SK-N-SH (cell line): ENCODE results near the gene SMIM5. TPM values are rescaled to one million over a fixed set of nuclear protein-coding genes. Genes with fewer than 3 reads are reported as not detected.

Experiments used
- CTCF ChIA-PET: fragments of 300-600, 350-600 bp; formaldehyde crosslinking; extraction: SDS; loops from one replicate; lab custom pipeline; 2021; lab: Yijun Ruan, JAX
- POLR2A ChIA-PET: fragments of 350-600 bp; sonication (Branson Sonifier 250); formaldehyde crosslinking; extraction: SDS; loops from one replicate; lab custom pipeline; 2020; ENCODE audit warnings: antibody characterized with exemption, inconsistent platforms; lab: Yijun Ruan, JAX
- DNase-seq: peaks from one replicate; pipeline ENCODE4 v3.0.0; 2012
- H2AFZ ChIP-seq: fragments of 200-600 bp; sonication (generic); 2 replicates; pipeline ENCODE4 v1.8.1; 2016; ENCODE audit warnings: antibody characterized with exemption, mild to moderate bottlenecking, low read depth
- H3F3A ChIP-seq: fragments of 200-600 bp; sonication (generic); replicated peaks from 2 replicates; pipeline ENCODE3; 2016; ENCODE audit warnings: antibody characterized with exemption, mild to moderate bottlenecking; ENCODE audit not compliant: insufficient read depth
- H3K27ac ChIP-seq, 2 experiments: fragments of 200-500 bp in 1 of 2; fragments of 200-600 bp in 1 of 2; sonication (Bioruptor generic) in 1 of 2; sonication (generic), shearing (Covaris generic) in 1 of 2; 2 replicates each; pipeline versions ENCODE4 v1.5.1 to v1.6.1; 2014 to 2016; ENCODE audit warnings: low read depth in 2 of 2, inconsistent platforms in 1 of 2, low read length in 1 of 2, mild to moderate bottlenecking in 1 of 2, mixed read lengths in 1 of 2
- H3K27me3 ChIP-seq: fragments of 200-600 bp; sonication (generic), shearing (Covaris generic); 2 replicates; pipeline ENCODE4 v1.6.1; 2016; ENCODE audit warnings: mixed run types; ENCODE audit not compliant: insufficient read depth
- H3K36me3 ChIP-seq, 2 experiments: fragments of 200-500 bp in 1 of 2; fragments of 200-600 bp in 1 of 2; sonication (Bioruptor generic) in 1 of 2; sonication (generic) in 1 of 2; replicated peaks in 1 of 2; 2 replicates each; pipeline versions ENCODE3 to v1.5.1; 2014 to 2016; ENCODE audit warnings: low read length in 1 of 2, mild to moderate bottlenecking in 1 of 2; ENCODE audit not compliant: insufficient read depth in 2 of 2, control insufficient read depth in 1 of 2
- H3K4me1 ChIP-seq, 2 experiments: fragments of 200-500 bp in 1 of 2; fragments of 200-600 bp in 1 of 2; sonication (Bioruptor generic) in 1 of 2; sonication (generic), shearing (Covaris generic) in 1 of 2; 2 replicates each; pipeline versions ENCODE4 v1.5.1 to v1.6.1; 2014 to 2016; ENCODE audit warnings: low read depth in 1 of 2, low read length in 1 of 2, mixed run types in 1 of 2; ENCODE audit not compliant: insufficient read depth in 2 of 2, control insufficient read depth in 1 of 2
- H3K4me2 ChIP-seq: fragments of 200-600 bp; sonication (generic), shearing (Covaris generic); 2 replicates; pipeline ENCODE4 v1.6.1; 2017; ENCODE audit warnings: mixed run types
- H3K4me3 ChIP-seq, 2 experiments: fragments of 200-500 bp in 1 of 2; fragments of 200-600 bp in 1 of 2; sonication (Bioruptor generic) in 1 of 2; sonication (generic), shearing (Covaris generic) in 1 of 2; 2 replicates each; pipeline versions ENCODE4 v1.5.1 to v1.8.1; 2014 to 2016; ENCODE audit warnings: low read depth in 2 of 2, inconsistent platforms in 1 of 2, low read length in 1 of 2, mild to moderate bottlenecking in 1 of 2, mixed read lengths in 1 of 2, moderate library complexity in 1 of 2
- H3K79me2 ChIP-seq: fragments of 200-600 bp; sonication (generic); 2 replicates; pipeline ENCODE4 v1.8.1; 2017; ENCODE audit warnings: mild to moderate bottlenecking; ENCODE audit not compliant: insufficient read depth
- H3K9ac ChIP-seq: fragments of 200-600 bp; sonication (generic); 2 replicates; pipeline ENCODE4 v1.6.1; 2017; ENCODE audit warnings: mixed run types
- H3K9me2 ChIP-seq: fragments of 200-600 bp; sonication (generic); 2 replicates; pipeline ENCODE4 v1.6.1; 2017; ENCODE audit warnings: mixed run types
- H3K9me3 ChIP-seq: fragments of 200-600 bp; sonication (generic); 2 replicates; pipeline ENCODE4 v1.6.1; 2017; ENCODE audit warnings: mixed run types, mild to moderate bottlenecking, moderate library complexity
- H4K20me1 ChIP-seq: fragments of 200-600 bp; sonication (generic); 2 replicates; pipeline ENCODE4 v1.6.1; 2017; ENCODE audit warnings: mild to moderate bottlenecking, mixed run types; ENCODE audit not compliant: insufficient read depth
- CHD2 ChIP-seq: fragments of 150-350 bp; IDR thresholded peaks from 2 replicates; pipeline ENCODE4 v1.6.1; 2018; ENCODE audit warnings: low read length; ENCODE audit not compliant: partially characterized antibody
- ELF1 ChIP-seq: IDR thresholded peaks from 2 replicates; pipeline ENCODE4 v1.4.0; 2012
- EZH2phosphoT487 ChIP-seq: fragments of 200-600 bp; sonication (generic); IDR thresholded peaks from 2 replicates; pipeline ENCODE4 v1.6.1; 2017; ENCODE audit warnings: low read depth, mixed run types, mild to moderate bottlenecking, antibody characterized with exemption, moderate library complexity, borderline replicate concordance
- FOXJ3 ChIP-seq: sonication (generic); formaldehyde crosslinking; IDR thresholded peaks from 2 replicates; pipeline ENCODE4 v1.5.1; 2020; ENCODE audit warnings: mild to moderate bottlenecking, missing genetic modification reagents
- FOXM1 ChIP-seq: IDR thresholded peaks from 2 replicates; pipeline ENCODE4 v1.4.0; 2012; ENCODE audit warnings: low read depth, mild to moderate bottlenecking
- GABPA ChIP-seq: IDR thresholded peaks from 2 replicates; pipeline ENCODE4 v1.4.0; 2012; ENCODE audit warnings: low read depth, mild to moderate bottlenecking
- JUND ChIP-seq: IDR thresholded peaks from 2 replicates; pipeline ENCODE4 v1.4.0; 2012
- MEF2A ChIP-seq: IDR thresholded peaks from 2 replicates; pipeline ENCODE4 v1.4.0; 2012; ENCODE audit warnings: low read depth, borderline replicate concordance
- MXI1 ChIP-seq: IDR thresholded peaks from 2 replicates; pipeline ENCODE4 v1.6.1; 2012; ENCODE audit warnings: mild to moderate bottlenecking, low read depth, low read length, improper control_type of control experiment
- SMC3 ChIP-seq: IDR thresholded peaks from 2 replicates; pipeline ENCODE4 v1.6.1; 2012; ENCODE audit warnings: low read depth, low read length, improper control_type of control experiment
- TAF1 ChIP-seq: IDR thresholded peaks from 2 replicates; pipeline ENCODE4 v1.6.1; 2012; ENCODE audit warnings: low read depth, mild to moderate bottlenecking, low read length, moderate library complexity, borderline replicate concordance
- WGBS: methylation state at CpG from one replicate; pipeline ENCODE4 v1.1.6; 2017; ENCODE audit warnings: low lambda C conversion rate; 5-methylcytosine and 5-hydroxymethylcytosine counted together
- polyA plus RNA-seq, 3 experiments: library from polyadenylated mRNA; depleted of rRNA; stranded (reverse); fragments of >200 nt; gene quantifications; 2 replicates each; pipeline ENCODE4 v1.2.3, GENCODE V29; 2012
- TF ChIP-seq, protein P1 (sequence below): fragments of 150-350 bp; IDR thresholded peaks from 2 replicates; pipeline ENCODE4 v1.6.1; 2017; ENCODE audit warnings: antibody characterized with exemption, low read length, low read depth, borderline replicate concordance
- TF ChIP-seq, protein P2 (sequence below): IDR thresholded peaks from 2 replicates; pipeline ENCODE4 v1.6.1; 2012; ENCODE audit warnings: mild to moderate bottlenecking, low read depth, low read length, moderate library complexity
- TF ChIP-seq, protein P3 (sequence below): IDR thresholded peaks from 2 replicates; pipeline ENCODE4 v1.4.0; 2012; ENCODE audit warnings: low read depth, borderline replicate concordance
- TF ChIP-seq, protein P4 (sequence below): IDR thresholded peaks from 2 replicates; pipeline ENCODE4 v1.4.0; 2012; ENCODE audit warnings: low read depth

The SMIM5 gene
- polyA plus RNA-seq, 1 of the 3 experiments (the other 2 are of a cell fraction) = 0.02 TPM

DNA sequence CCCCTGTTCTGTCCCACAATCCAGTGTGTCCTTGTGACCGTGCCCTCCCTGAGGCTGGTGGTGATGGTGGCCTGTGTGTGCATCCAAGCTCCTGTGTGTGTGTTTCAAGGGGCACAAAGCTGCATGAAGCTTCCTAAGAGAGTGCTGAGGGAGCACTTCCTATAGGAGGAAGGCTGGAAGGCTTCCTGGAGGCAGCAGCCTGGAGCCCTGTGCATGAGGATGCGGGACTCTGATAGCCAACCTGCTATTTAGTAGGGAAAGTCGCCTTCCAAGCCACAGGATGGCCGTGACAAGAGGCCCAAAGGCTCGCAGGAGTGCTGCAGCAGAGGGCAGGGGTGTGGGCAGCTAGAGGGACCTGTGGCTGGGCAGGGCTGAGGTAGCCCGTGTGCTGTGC, 37.3 kb upstream of the SMIM5 start:
- Histone ChIP-seq H3K79me2 (no peaks in the 10 kb centered on the region), H3K27me3 (no peaks in the 10 kb centered on the region), H3K9ac (no peak overlapping the region), H4K20me1 (no peaks in the 10 kb centered on the region), H3K4me1 (no peaks in the 10 kb centered on the region; a peak in 1 of 4 replicates), H3K36me3 (no peaks in the 10 kb centered on the region), H3K27ac (no peak overlapping the region), H3K4me2 (no peak overlapping the region), H3K9me3 (no peaks in the 10 kb centered on the region), H2AFZ (no peak overlapping the region), H3K4me3 (no peak overlapping the region), H3F3A (no peaks in the 10 kb centered on the region), H3K9me2 (no peaks in the 10 kb centered on the region)
- DNase-seq = no peak
- CTCF ChIA-PET = interaction anchor here (0.6 to 7.5 kb wide), 6 partner anchors 16 to 250 kb away, joined by 3 to 43 read pairs (median 4); partner anchors contain the start of gene SMIM5
- WGBS = 59% methylated on average over 6 of the region's 6 CpGs
- POLR2A ChIA-PET = no interaction called here
- no peak for TF ChIP-seq FOXJ3 (CRISPR knock-in tag)
- no peak for TF ChIP-seq SMC3
- no peak for TF ChIP-seq GABPA
- TF ChIP-seq, protein P1, sequence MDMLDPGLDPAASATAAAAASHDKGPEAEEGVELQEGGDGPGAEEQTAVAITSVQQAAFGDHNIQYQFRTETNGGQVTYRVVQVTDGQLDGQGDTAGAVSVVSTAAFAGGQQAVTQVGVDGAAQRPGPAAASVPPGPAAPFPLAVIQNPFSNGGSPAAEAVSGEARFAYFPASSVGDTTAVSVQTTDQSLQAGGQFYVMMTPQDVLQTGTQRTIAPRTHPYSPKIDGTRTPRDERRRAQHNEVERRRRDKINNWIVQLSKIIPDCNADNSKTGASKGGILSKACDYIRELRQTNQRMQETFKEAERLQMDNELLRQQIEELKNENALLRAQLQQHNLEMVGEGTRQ = no peak
- TF ChIP-seq, protein P2, sequence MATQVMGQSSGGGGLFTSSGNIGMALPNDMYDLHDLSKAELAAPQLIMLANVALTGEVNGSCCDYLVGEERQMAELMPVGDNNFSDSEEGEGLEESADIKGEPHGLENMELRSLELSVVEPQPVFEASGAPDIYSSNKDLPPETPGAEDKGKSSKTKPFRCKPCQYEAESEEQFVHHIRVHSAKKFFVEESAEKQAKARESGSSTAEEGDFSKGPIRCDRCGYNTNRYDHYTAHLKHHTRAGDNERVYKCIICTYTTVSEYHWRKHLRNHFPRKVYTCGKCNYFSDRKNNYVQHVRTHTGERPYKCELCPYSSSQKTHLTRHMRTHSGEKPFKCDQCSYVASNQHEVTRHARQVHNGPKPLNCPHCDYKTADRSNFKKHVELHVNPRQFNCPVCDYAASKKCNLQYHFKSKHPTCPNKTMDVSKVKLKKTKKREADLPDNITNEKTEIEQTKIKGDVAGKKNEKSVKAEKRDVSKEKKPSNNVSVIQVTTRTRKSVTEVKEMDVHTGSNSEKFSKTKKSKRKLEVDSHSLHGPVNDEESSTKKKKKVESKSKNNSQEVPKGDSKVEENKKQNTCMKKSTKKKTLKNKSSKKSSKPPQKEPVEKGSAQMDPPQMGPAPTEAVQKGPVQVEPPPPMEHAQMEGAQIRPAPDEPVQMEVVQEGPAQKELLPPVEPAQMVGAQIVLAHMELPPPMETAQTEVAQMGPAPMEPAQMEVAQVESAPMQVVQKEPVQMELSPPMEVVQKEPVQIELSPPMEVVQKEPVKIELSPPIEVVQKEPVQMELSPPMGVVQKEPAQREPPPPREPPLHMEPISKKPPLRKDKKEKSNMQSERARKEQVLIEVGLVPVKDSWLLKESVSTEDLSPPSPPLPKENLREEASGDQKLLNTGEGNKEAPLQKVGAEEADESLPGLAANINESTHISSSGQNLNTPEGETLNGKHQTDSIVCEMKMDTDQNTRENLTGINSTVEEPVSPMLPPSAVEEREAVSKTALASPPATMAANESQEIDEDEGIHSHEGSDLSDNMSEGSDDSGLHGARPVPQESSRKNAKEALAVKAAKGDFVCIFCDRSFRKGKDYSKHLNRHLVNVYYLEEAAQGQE = no peak
- TF ChIP-seq EZH2phosphoT487 = no peak
- TF ChIP-seq FOXM1 = no peak

DNA sequence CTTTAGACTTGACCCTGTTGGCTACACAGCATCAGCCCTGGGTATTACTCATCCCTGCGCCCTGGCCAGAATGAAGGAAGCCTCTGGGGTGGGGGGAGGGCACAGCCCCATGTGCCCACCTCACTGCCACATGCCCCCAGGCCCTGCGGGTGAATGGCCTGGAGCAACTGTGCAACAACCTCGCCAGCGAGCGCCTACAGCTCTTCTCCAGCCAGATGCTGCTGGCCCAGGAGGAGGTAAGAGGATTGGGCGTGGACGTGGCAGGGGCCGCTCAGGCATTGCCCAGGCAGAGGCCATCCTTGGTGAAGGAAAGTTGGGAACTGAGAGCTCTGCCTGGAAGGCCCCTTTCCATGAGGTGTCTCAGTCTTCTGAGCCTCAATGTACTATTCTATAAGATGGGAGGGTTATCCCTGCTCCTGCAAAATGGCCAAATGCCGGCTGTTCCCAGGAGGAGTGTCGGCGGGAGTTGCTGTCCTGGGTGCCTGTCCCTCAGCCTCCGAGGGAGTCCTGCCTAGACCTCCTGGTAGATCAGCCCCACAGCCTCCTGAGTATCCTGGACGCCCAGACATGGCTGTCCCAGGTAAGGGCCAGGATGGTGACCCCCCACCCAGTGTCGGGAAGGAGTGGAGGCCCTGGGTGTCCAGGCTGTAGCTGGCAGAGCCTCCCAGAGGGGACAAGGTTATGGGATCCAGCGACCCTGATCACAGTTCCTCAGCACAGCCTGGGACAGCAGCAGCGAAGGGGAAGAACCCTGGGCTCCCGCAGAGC, 36.7 kb upstream of the SMIM5 start:
- POLR2A ChIA-PET = no interaction called here
- Histone ChIP-seq H3K4me3 (no peak overlapping the region), H2AFZ (no peak overlapping the region), H3K9me2 (no peaks in the 10 kb centered on the region), H3K9me3 (no peaks in the 10 kb centered on the region), H3K4me1 (no peaks in the 10 kb centered on the region; a peak in 1 of 4 replicates), H3F3A (no peaks in the 10 kb centered on the region), H3K36me3 (no peaks in the 10 kb centered on the region), H3K4me2 (no peak overlapping the region), H3K9ac (no peak overlapping the region), H3K79me2 (no peaks in the 10 kb centered on the region), H3K27ac (no peak overlapping the region), H4K20me1 (no peaks in the 10 kb centered on the region), H3K27me3 (no peaks in the 10 kb centered on the region)
- DNase-seq = no peak
- CTCF ChIA-PET = interaction anchor here (0.6 to 7.5 kb wide), 11 partner anchors 15 to 249 kb away, joined by 3 to 43 read pairs (median 4); partner anchors contain the start of gene SMIM5
- TF ChIP-seq, protein P3, sequence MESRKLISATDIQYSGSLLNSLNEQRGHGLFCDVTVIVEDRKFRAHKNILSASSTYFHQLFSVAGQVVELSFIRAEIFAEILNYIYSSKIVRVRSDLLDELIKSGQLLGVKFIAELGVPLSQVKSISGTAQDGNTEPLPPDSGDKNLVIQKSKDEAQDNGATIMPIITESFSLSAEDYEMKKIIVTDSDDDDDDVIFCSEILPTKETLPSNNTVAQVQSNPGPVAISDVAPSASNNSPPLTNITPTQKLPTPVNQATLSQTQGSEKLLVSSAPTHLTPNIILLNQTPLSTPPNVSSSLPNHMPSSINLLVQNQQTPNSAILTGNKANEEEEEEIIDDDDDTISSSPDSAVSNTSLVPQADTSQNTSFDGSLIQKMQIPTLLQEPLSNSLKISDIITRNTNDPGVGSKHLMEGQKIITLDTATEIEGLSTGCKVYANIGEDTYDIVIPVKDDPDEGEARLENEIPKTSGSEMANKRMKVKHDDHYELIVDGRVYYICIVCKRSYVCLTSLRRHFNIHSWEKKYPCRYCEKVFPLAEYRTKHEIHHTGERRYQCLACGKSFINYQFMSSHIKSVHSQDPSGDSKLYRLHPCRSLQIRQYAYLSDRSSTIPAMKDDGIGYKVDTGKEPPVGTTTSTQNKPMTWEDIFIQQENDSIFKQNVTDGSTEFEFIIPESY = no peak
- TF ChIP-seq CHD2 = no peak
- TF ChIP-seq MEF2A = no peak
- TF ChIP-seq, protein P2 = no peak
- TF ChIP-seq TAF1 = no peak
- no peak for TF ChIP-seq EZH2phosphoT487
- TF ChIP-seq JUND = no peak
- no peak for TF ChIP-seq ELF1
- TF ChIP-seq MXI1 = no peak
- TF ChIP-seq, protein P4, sequence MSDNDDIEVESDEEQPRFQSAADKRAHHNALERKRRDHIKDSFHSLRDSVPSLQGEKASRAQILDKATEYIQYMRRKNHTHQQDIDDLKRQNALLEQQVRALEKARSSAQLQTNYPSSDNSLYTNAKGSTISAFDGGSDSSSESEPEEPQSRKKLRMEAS = no peak
- 71% methylated on average over 14 of the region's 17 CpGs for WGBS
